Activated CD4-positive, alpha-beta T cell treated with anti-CD3 and anti-CD28 coated beads, Interleukin-2, amount 50 U/mL, for 48 hours (primary cell): Measurements from ENCODE around the gene PRR23A.

Experiments
- DNase-seq, 2 experiments: peaks; one replicate each; pipeline ENCODE4 v3.0.0-alpha.2; 2020

PRR23A gene

GRCh38 chr3:138971766-138972320 lies 34.2 kb downstream of the PRR23A start:
- no peak for DNase-seq

DNA sequence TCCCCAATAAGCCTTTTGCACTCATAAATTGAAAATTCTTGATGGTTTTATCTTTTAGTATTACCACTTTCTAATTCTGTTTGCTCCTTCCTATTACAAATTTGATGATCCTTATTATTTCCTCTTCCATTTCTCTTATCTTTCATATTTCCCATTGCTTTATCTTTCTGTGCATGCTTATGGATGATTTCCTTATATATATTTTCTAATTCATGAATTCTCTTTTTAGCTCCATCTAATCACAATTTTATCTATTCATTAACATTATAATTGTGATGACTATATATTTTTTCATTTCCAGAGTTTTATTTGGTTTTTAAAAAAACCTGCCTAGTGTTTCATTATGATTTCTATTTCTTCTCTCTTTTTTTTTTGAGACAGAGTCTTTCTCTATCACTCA lies 41.1 kb downstream of the PRR23A start:
- no peak for DNase-seq

DNA sequence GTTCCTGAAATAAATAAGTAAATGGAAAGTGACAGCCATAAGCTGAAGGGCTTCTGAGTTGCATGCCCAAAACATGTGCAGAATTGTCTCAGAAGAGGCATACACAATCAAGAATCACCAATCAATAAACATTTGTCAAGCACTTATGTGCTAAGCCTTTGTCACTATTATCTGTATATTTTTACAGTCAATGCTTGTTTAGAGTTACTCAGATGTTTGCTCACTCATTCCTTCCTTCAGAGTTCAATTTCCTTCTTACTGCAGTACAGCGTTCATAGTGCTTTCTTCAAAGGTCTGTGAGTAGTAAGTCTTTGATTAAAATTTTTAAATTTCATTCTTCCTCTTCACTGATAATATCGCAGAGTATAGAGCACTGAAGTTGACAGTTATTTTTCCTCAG lies 41.8 kb downstream of the PRR23A start:
- DNase-seq: no peak

GRCh38 chr3:138962854-138963560 lies 43.1 kb downstream of the PRR23A start:
- DNase-seq: no peak

- DNase-seq: peak in 1 of 2 experiments; percentile 10
Measured at GRCh38 chr3:138960417-138960852, 45.6 kb downstream of the PRR23A start.
